Hematopoietic multipotent progenitor cell treated with erythropoietin and hydrocortisone succinate and interleukin-3 and kit ligand, for 15 days (in vitro differentiated cells): ENCODE results near the gene PAFAH1B1.
"Not testable (repeated sequence)": the region's sequence is repeated elsewhere in the genome, so short reads cannot be mapped to it uniquely, and the experiment has no call there.

ENCODE experiments used
- DNase-seq: peaks from one replicate; pipeline ENCODE4 v3.0.0-alpha.2; 2015; ENCODE audit warnings: low spot score

Gene PAFAH1B1

DNA sequence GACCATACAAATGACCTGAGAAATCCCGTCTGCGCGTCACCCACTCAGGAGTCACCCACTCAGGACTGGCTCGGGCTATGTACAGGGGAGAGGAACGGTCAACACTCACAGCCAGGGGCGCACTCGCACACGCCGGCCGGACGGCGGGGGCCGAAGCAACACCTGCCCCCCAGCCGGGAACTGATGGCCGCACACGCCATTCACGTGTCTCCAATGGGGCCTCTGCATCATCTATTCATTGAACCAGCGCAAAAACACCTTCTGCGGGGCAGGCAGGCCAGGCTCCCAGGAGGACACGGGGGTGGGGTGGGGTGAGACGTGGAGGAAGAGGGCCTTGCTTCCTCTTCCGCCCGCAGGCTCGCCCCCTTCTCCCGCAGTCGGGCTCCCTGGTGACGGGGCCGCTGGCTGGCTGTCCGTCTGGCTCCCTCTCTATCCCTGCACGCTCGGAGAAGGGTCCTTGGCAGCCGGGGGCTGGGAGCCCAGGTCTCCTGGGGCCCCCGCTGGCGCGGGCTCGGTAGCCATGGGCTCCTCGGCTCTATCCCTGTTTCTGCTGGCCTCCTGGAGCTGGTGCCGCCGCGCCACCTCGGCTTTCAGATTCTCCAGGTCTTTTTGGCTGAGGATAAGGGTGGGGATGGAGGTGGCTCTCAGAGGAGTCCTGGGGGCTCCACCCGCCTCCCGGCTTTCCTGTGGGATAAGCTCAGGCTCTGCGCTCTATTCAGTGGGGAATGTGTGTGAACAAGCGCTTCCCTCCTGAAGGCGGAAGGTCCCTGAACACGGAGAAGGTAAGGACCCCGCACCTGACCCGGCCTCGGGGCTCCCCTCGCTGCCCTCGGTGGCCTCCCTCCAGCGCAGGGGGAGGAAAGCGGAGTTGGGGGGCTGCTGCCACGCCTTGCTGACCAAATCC lies 97.0 kb downstream of the PAFAH1B1 start:
- DNase-seq: no peak

DNA sequence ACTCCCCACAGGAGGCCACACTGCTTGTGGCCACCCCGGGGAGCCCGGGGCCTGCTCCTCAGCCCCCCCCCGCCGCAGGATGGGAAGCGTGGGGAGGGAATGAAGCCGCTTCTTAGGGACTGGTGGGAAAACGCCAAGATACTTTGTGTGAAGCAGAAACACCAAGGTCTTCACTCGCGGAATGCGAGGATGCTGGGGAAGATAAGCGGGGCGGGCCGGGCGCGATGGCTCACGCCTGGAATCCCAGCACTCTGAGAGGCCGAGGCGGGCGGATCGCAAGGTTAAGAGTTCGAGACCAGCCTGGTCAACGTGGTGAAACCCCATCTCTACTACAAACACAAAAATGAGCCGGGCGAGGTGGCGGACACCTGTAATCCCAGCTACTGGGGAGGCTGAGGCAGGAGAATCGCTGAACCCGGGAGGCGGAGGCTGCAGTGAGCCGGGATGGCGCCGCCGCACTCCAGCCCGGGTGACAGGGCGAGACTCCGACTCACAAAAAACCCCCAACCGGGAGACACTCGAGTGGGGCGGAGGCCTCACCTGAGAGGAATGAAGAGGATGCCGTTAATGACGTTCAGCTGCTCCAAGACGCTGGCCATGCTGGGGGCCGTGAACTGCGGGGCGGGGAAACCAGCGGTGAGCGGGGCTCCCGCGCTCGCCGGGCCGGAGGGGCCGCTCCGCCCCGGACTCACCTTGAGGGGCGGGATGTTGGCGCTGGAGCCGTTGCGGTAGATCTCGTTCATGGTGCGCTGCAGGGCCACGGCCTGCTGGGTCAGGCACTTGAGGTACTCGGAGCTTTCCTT lies 97.8 kb downstream of the PAFAH1B1 start:
- no peak for DNase-seq

DNA sequence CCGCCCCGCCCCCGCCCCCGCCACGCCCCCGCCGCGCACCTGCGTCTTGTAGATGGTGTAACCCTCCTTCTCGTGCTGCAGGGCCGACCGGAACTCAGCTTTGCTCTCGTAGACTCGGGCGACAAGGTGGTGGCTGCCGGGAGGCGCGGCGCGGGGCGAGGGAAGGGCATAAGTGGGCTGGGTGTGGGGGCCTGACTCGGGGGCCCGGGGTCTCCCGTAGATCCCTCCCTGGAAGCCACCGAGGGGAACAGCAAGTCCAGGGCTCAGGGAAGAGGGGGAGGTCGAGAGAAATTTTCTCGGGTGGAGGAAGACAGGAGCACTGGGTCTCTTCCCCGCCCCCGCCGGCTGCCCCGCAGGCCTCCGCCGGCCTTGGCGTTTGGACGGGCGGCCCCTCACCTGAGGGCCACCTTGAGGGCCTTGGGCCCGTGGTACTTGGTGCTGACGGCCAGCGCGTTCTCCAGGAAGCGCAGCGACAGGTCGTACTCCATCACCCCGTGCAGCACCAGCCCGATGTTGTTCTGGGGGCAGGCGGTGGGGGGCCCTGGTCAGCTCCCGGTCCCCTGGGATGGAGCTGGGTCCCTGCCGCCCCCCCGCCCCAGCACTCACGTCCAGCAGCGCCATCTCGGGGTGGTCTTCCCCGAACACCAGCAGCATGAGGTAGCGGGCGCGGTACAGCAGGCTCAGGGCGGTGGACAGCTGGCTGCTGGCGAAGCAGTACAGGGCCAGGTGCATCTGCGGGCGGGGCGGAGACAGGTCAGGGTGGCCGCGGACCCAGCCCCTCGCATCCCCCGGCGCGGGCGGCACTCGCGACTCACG lies 98.7 kb downstream of the PAFAH1B1 start:
- DNase-seq: no peak

DNA sequence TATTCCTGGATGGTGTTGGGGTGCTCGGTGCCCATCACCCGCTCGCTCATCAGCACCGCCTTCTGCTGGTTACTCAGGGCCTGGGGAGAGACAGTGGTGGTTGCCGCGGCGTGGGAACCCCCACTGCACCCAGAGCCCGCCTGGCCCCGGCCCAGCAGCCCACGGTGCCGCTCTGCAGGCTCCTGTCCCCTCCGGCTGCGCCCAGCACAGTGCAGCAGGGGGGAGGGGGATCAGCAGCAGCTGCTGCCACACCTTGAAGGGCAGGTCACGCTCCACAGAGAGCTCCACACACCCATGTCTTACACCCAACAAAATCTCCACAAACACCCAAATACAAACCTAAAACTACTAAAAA lies 99.3 kb downstream of the PAFAH1B1 start:
- no peak for DNase-seq

DNA sequence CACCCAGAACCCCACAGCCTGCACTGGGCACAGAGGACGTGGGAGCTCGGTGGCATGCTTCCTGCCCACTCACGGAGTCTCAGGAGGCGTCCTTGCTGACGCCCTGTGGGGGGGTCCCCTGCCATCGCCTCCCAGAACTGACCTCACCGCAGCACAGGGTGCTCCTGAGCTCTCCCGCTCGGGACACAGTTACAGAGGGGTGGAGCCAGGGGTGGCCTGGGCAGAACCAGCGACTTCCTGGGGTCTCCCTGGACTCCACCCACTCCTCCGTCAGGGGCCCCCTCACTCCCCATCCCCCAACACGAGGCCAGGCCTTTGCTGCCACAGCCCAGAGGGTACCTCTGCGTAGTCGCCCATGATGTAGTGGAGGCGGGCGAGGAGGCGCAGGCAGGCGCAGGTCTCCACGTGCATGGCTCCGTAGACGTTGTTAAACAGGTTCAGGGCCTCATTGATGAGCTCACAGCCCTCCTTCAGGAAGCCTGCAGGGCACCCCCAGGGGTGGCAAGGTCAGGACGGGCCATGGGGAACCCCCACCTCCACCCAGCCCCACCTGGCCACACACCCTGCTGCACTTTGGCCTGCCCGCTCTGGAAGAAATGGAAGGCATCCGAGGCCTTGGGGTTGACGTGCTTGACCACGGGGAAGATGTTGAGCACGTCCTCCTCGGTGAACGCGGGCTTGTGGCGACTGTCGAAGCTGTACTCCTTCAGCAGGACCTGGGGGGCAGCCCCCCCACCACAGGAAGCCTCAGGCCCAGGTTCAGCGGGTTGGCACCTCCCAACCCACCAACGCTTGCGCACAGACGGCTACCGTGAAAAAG lies 100.3 kb downstream of the PAFAH1B1 start:
- DNase-seq: no peak

DNA sequence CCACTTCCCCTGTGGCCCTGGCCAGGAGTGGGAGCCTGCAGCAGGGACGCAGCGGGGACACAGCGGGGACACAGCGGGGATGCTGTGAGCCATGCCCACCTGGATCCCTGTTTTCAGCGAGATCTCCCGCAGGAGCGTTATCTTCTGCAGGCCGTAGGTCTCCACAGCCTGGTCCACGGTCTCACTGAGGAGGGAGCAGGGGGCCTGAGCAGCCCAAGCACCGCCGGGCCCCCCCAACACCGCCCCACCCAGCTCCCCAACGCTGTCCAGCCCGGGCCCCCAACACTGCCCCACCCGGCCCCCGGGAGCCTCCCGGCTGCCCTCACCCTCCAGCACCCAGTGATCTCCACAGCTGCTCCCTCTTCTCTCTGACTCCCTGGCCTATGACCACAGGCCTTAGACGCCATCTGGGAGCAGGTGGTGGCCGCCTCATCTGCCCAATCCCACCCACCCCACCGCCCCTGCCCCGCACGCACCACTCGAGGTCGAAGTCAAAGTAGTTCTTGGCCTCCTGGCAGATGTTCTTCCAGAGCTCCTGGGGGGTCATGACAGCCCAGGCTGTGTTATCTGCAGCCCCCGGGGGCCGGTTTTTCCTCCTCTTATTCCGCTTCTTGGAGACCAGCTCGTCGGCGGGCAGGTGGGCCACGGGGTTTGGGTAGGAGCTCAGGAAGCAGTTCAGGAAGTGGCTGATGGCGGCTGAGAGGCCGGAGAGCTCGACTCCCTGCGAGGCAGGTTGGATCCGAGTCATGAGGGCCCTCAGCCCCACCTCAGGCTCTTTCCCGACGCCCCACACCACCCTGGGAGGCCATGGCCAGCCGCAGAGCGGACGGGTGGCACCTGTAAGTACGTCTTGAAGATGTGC lies 101.2 kb downstream of the PAFAH1B1 start:
- DNase-seq: no peak

DNA sequence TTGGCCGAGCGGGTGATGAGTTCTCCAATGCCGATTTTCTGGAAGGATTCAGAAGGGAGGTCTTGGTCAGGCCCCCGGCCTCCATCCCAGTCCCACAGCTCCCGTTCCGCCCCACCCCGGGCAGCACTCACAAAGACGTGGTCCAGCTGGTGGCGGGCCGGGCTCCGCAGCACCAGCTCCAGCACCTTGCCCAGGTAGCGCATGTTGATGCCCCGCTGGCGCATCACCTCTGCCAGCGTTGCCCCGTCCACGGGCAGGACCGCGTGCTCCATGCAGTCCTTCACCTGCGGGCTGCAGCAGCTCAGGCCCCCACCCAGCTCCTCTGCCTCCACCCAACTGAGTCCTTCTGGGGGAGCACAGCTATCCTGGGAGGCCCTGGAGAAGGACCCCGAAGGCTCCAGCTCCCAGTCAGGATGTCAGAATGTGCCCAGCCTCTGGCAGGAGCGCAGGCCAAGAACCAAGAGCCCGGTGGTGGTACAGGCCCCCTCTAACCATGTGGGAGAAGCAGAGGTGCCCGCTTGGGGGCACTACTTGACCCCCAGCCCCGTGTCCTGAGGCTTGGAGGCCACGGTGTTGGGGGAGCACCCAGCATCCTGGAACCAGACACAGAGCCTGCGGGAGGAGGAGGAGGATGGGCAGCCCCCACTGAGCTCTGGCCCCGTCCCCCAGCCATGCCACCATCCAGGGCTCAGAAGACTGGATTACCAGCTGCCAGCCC lies 101.9 kb downstream of the PAFAH1B1 start:
- DNase-seq: no peak

DNA sequence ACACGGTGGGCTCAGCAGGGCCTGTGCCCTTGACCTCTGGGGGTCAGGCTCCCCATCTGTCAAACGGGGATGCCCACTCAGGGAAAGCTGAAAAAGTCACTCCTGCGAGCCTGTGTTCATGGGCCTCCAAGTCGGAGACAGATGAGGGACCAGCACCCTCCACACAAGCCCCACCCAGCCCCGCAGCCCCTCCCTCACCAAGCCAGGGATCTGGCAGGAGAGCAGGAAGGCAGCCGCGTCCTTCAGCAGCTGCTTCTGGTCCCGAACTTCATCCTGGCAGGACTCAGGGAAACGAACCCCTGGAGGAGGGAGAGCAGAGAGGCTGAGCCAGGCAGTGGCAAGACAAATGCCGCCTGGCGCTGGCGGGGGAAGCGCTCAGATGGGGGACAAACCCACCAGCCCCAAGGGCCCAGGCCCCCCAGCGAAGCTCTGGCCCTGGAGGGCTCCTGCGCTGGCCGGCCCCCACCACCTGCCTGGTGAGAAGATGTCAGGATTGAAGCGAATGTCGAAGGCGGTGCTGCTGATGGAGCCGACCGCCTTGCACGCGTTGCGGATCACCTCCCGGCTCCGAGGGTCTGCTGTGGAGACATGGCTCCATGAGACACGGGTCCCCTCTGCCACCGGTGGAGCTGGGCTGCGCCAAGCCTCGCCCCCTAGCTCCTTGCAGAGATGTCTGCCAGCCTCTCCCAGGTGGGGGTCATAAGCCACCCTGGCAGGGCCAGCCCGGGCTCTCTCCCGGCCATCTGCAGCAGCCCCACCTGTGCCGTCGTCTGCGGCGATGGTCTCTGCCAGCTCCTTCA lies 102.7 kb downstream of the PAFAH1B1 start:
- DNase-seq: no peak

DNA sequence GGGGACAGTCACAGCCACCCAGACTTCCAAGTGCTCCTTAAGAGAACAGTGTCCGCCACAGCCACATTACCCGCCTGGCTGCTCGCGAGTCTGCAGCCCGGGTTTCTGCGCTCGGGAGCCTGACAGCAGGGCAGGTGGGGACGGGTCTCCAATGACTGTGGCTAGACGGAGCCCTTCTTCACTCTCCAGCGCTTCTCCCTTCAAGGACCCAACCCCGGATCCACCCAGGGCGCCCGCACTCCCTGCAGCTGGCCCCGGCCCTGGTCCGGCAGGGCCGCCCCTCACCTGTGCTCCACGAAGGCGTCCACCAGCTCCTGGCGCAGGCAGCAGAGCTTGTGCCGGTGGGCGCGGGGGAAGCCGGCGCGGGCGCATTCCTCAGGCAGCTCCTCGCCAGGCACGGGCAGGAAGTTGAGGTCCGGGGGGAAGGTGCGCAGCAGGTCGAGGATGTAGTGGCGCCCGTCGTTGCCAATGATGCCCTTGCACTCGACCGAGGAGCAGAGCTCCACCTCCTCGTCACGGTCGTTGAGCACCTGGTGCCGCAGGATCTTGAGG lies 104.2 kb downstream of the PAFAH1B1 start:
- DNase-seq: no peak

DNA sequence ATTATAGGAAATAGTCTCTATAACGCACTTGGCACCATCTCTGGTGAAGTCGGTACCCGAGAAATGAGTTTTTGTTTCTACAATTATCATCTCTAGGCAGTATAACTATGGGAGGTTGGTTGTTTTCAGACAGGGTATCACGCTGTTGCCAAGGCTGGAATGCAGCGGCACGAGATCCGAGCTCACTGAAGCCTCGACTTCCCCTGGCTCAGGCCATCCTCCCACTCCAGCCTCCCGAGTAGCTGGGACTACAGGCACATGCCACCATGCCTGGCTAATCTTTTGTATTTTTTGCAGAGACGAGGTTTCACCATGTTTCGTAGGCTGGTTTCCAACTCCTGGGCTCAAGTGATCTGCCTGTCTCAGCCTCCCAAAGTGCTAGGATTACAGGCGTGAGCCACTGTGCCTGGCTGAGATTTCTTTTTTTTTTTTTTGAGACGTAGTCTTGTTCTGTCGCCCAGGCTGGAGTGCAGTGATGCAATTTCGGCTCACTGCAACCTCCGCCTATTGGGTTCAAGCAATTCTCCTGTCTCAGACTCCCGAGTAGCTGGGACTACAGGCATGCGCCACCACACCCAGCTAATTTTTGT lies 105.9 kb downstream of the PAFAH1B1 start:
- not testable (repeated sequence) for DNase-seq

DNA sequence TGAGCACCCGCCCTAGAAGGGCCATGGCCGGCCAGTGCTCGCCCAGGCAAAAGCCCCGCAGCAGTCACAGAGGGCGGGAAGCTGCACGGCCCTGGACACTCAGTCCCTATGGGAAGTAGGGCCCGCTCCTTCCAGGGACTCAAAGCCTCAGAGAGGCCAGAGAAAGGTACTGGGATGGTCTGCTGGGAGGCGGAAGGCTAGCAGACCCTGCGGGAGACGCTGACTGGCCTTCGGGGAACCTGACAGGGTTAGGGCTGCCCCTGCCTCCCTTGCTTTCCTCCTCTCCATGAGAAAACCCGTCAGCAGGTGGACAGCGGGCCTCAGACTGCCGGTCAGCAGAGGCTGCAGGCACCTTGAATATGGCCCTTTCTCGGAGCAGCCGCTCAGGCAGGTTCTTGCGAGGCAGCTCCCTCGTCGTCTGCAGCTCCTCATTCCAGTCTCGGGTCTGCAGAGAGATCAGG lies 106.6 kb downstream of the PAFAH1B1 start:
- DNase-seq: no peak

DNA sequence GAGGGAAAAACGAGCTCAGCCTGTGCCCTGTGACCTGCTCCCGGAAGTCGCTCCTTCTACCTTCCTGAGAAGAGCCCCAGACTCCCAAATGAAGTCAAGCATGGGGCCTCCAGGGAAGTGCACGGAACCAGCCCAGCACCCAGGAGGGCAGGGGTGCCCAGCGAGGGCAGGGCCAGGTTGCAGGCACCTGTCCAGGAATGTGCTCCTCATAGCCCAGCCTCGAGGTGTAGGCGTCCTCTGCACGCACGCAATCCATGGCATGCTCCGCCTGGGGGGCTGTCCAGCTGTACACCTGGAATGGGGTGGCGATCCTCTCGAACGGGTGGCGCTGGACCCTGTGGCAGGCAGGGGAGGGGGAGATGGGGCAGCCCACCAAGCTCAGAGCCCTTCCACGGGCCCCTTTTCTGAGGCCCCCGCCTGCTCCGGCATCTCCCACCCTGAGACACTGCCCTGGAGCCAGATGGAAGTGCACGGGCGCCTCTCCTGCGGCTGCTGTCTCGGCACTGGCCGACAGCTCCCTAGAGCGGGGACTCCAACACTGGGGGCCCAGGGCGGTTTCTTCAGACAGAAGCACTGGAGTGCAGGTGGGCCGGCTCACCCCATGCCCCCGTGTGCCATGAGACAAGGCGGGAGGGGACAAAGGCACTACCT lies 107.2 kb downstream of the PAFAH1B1 start:
- no peak for DNase-seq

DNA sequence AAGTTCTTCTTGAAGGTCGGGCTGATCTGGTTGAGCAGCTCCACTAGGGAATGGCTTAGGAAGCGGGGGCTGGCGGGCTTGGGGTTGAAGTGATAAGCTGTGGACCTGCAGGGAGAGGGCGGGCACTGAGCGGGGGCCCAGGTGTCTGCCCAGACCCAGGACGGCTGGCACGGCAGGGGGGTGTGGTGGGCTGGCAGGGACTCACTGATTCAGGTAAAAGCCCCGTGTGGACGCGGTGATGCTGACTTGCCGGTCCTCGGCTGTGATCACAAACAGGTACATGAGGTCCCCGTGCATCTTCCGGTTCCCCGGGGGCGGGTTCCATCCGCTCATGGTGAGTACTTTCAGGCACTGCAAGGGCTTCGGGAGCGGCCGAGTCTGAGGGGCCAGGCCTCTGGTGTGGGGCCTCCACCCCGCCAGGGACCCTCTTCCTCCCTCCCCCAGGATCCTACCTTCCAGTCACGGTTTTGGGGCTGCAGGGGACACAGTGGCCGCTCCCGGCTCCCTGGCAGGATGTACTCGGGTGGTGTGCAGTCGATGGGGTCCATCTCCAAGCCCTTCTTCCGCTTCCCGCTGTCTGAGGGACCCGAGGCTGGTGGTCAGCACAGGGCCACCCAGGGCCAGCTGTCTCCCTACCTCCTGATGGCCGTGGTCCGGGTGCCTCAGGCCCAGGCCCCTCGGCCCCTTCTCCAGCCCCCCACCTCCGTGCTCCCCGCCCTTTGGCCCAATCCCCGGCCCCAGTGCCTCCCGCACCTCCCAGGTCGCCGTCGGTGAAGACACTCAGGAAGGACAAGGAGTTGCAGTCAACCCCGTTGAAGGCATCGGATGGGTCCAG lies 107.9 kb downstream of the PAFAH1B1 start:
- no peak for DNase-seq

DNA sequence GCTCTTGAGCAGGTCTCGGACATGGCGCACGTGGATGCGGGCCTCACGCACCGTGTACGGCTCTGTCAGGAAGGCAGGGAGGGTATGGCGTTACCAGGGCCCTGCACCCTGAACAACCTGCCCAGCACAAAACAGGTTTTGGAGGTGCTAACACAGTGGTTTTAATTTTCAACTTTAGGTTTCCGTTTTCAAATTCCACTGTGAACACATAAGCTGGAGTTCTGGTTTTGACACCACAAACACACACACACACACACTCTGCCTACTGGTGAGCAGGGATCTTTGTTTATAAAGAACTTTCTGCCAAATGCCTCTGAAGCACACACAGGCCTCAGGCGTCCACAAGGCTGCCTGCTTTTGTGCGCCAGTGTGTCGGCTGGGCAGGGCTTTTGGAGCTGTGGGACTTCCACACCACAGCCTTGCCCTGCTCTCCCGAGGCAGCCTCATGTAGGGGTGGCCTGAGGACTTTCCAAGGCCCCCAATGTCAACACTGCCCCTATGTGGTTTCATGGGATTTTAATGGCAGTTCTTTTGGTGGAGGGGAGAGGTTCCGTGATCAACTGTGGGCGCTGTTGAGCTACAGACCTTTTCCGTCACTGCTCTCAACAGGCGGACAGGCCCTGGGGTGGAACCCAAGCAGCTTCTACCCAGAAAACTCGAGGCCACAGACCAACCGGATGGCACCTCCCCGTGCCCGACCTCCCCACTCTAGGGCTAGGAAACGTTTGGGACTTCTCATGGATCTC lies 108.7 kb downstream of the PAFAH1B1 start:
- DNase-seq: no peak

DNA sequence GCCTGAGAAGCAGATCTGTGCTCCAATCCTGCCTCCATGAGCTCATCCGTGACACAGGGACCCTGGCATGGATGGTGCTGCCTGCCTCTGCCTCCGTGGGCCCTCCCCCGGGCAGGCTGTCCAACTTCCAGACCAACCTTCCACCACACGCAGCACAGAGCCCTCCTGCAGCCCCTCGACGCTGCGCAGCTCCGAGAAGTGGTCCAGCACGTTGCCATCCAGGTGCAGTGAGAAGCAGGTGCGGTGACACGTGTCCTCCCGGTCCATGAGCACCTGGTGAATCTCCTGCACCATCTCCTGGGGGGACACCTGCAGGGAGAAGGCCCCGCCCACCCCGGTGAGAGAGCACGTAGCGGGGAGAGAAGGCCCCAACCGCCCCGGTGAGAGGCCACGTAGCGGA lies 109.7 kb downstream of the PAFAH1B1 start:
- DNase-seq: no peak

DNA sequence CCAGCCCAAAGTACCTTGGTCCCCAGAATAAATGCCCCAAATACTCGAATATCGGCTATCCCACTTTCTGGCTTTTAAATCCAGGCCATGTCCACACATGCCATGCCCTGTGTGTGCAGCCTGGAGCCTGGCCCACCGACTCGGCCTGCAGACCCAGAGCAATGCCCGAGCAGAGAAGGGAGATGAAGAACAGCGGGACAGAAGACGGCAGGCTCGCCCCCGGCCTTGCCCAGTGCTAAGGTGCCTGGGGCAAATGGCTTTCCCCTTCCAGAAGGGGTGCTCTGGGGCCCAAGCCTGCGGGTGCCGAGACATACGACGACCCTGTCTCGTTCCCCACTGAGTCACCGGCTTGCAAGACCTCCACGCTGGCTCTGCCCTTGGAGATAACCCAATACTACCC lies 110.2 kb downstream of the PAFAH1B1 start:
- DNase-seq: no peak
